ENCODE results near the gene HOXD3. TPM values are rescaled to one million over a fixed set of nuclear protein-coding genes. Genes with fewer than 3 reads are reported as not detected.
A peak's percentile ranks its signal among the peaks of the same experiment; 100 is the strongest.

Gene HOXD3
- total RNA-seq, 4 donors from 2014 or later, result 0.86 to 2.1 (median 1.4) TPM

GRCh38 chr2:176118601-176119339, 38.3 kb upstream of the HOXD3 start:
- Histone ChIP-seq H3K36me3 (no peaks in the 10 kb centered on the region), H3K27me3 (peaks cover 14 to 100% (median 93%) of the 10 kb centered on the region in 4 donors), H3K4me3 (no peak overlapping the region), H3K4me1 (peaks cover 21 to 40% (median 30%) of the 10 kb centered on the region in 4 donors), H3K27ac (replicated peaks in 1 of 4) (no peak overlapping the region), H3K9me3 (no peaks in the 10 kb centered on the region)
- intact Hi-C loops (cut with DNase I), result no loop called here
- WGBS, result 12% methylated on average over 24 of the region's 24 CpGs
- DNase-seq (ENCODE audit: extremely low spot score), result no peak
- TF ChIP-seq POLR2A (IDR thresholded peaks at IDR 0.05; ENCODE audit: low read depth) (no peak), EP300 (IDR thresholded peaks at IDR 0.05) (no peak), POLR2AphosphoS5 (IDR thresholded peaks at IDR 0.05) (no peak)
- TF ChIP-seq, protein P1, sequence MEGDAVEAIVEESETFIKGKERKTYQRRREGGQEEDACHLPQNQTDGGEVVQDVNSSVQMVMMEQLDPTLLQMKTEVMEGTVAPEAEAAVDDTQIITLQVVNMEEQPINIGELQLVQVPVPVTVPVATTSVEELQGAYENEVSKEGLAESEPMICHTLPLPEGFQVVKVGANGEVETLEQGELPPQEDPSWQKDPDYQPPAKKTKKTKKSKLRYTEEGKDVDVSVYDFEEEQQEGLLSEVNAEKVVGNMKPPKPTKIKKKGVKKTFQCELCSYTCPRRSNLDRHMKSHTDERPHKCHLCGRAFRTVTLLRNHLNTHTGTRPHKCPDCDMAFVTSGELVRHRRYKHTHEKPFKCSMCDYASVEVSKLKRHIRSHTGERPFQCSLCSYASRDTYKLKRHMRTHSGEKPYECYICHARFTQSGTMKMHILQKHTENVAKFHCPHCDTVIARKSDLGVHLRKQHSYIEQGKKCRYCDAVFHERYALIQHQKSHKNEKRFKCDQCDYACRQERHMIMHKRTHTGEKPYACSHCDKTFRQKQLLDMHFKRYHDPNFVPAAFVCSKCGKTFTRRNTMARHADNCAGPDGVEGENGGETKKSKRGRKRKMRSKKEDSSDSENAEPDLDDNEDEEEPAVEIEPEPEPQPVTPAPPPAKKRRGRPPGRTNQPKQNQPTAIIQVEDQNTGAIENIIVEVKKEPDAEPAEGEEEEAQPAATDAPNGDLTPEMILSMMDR (IDR thresholded peaks at IDR 0.05), result no peak

GRCh38 chr2:176120364-176121189, 36.5 kb upstream of the HOXD3 start:
- 20% methylated on average over 13 of the region's 13 CpGs for WGBS

DNA sequence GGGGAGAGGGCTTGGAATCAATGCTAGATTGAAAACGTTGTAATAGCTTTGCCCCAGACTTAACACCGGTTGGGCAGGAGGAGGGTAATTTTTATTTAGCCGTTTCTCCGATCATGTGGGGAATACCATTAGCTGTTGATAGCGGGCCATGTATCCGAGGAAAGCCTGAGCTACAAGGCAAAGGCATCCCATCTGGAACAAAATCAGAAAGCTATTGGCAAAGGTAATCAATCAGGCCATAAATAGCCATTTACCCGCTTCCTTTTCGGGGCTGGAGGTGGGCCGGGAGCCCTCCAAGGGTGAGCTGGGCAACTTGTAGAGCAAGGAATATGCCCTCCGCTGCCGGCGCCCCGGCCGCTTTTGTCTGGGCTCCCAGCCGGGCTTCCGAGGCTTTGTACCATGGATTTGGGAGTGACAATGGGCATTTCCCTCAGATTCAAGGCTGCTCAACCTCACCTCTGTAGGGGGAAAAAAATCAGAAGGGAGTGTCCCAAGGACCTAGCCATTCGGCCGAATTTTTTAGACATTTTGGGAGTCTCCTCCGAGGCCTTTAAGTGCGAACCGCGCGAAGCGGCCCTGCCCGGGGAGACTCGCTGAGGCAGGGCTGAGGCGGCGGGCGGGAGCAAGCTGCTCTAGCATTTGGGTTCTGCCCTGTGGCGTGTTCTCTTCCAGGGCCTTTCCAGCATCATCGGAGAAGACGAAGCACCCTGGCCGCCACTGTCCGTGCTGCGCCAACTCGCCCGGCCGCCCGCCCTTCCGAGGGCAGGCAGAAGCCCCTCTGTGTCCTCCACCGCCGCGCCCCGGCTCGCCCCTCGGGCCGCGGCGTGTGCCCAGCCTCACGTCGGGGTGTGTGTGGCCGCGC, 35.7 kb upstream of the HOXD3 start:
- TF ChIP-seq EP300 (IDR thresholded peaks at IDR 0.05), result no peak
- TF ChIP-seq, protein P1 (IDR thresholded peaks at IDR 0.05), result no peak
- TF ChIP-seq POLR2A (IDR thresholded peaks at IDR 0.05; ENCODE audit: low read depth), result no peak
- TF ChIP-seq POLR2AphosphoS5 (IDR thresholded peaks at IDR 0.05), result no peak
- H3K4me1 ChIP-seq, result peaks cover 19 to 38% (median 27%) of the 10 kb centered on the region in 4 donors
- H3K4me3 ChIP-seq, result peak overlapping the region; percentile 48 to 62 (median 50)
- H3K9me3 ChIP-seq, result no peaks in the 10 kb centered on the region
- DNase-seq (ENCODE audit: extremely low spot score), result no peak
- no peaks in the 10 kb centered on the region for H3K36me3 ChIP-seq
- peaks cover 12 to 100% (median 91%) of the 10 kb centered on the region in 4 donors for H3K27me3 ChIP-seq
- WGBS, result 19% methylated on average over 23 of the region's 53 CpGs
- no peak overlapping the region for H3K27ac ChIP-seq (replicated peaks in 1 of 4)
- intact Hi-C loops (cut with DNase I), result no loop called here

More at GRCh38 chr2:176120364-176121189, 36.5 kb upstream of the HOXD3 start:
- Histone ChIP-seq H3K27ac (replicated peaks in 1 of 4) (no peak overlapping the region), H3K4me1 (peaks cover 21 to 43% (median 32%) of the 10 kb centered on the region in 4 donors), H3K36me3 (no peaks in the 10 kb centered on the region), H3K27me3 (peaks cover 14 to 100% (median 95%) of the 10 kb centered on the region in 4 donors), H3K9me3 (no peaks in the 10 kb centered on the region), H3K4me3 (no peak overlapping the region)
- DNase-seq (ENCODE audit: extremely low spot score), result no peak
- TF ChIP-seq, protein P1 (IDR thresholded peaks at IDR 0.05), result no peak
- TF ChIP-seq POLR2A (IDR thresholded peaks at IDR 0.05; ENCODE audit: low read depth), result no peak
- TF ChIP-seq EP300 (IDR thresholded peaks at IDR 0.05), result no peak
- TF ChIP-seq POLR2AphosphoS5 (IDR thresholded peaks at IDR 0.05), result no peak
- intact Hi-C loops (cut with DNase I), result no loop called here

DNA sequence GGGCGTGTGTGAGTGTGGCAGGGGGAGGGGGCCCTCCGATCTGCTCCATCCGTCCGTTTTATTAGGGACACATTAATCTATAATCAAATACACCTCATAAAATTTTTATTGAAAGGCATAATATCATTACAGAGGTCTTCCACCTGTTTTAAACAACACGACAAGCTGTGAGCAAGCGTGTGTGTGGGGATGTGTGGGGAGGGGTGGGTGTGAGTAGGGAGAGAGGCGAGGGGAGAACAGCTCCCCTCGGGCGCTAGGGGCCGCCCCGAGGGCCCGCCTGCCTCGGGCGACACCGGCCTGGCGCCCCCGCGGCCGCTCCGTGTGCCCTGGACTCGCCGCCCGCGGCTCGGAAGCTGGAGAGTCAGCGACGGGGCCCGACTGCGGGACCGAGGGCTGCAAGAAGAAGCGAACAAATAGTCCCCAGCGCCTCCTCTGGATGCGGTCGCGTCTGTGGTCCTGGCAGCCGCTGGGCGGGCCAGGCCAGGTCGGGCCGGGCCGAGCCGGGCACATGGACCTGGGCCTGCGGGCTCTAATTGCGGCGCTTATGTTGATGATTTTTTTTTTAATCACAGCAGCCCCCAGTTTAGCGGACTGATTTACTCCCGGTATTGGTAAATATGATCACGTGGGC, 34.9 kb upstream of the HOXD3 start:
- intact Hi-C loops (cut with DNase I), result no loop called here
- peak overlapping the region in 1 of 4 donors; percentile 64 for H3K27ac ChIP-seq (replicated peaks in 1 of 4)
- no peaks in the 10 kb centered on the region for H3K36me3 ChIP-seq
- no peak for TF ChIP-seq EP300 (IDR thresholded peaks at IDR 0.05)
- no peak for TF ChIP-seq POLR2AphosphoS5 (IDR thresholded peaks at IDR 0.05)
- TF ChIP-seq, protein P1 (IDR thresholded peaks at IDR 0.05), result no peak
- no peak for TF ChIP-seq POLR2A (IDR thresholded peaks at IDR 0.05; ENCODE audit: low read depth)
- peak overlapping the region; percentile 48 to 62 (median 50) for H3K4me3 ChIP-seq
- no peaks in the 10 kb centered on the region for H3K9me3 ChIP-seq
- DNase-seq (ENCODE audit: extremely low spot score), result no peak
- H3K27me3 ChIP-seq, result peaks cover 10 to 100% (median 87%) of the 10 kb centered on the region in 4 donors
- WGBS, result 6% methylated on average over 40 of the region's 47 CpGs
- peaks cover 16 to 39% (median 28%) of the 10 kb centered on the region in 4 donors for H3K4me1 ChIP-seq
